Skeletal muscle satellite cell (primary cell): ENCODE data around the gene POLR2F.
"Not testable (repeated sequence)": the region's sequence is repeated elsewhere in the genome, so short reads cannot be mapped to it uniquely, and the experiment has no call there.

ENCODE experiments used
- H3K27me3 ChIP-seq: 2 replicates; pipeline ENCODE4 v1.7.0; 2013; ENCODE audit warnings: low read length; ENCODE audit not compliant: control insufficient read depth, insufficient read depth
- H3K36me3 ChIP-seq: 2 replicates; pipeline ENCODE4 v1.7.0; 2013; ENCODE audit warnings: mild to moderate bottlenecking, control low read depth, low read length; ENCODE audit not compliant: insufficient read depth
- H3K4me1 ChIP-seq: 2 replicates; pipeline ENCODE4 v1.7.0; 2013; ENCODE audit warnings: low read length; ENCODE audit not compliant: control insufficient read depth, insufficient read depth
- H3K4me2 ChIP-seq: 2 replicates; pipeline ENCODE4 v1.7.0; 2013; ENCODE audit warnings: mild to moderate bottlenecking, low read length
- H3K4me3 ChIP-seq: 2 replicates; pipeline ENCODE4 v1.7.0; 2013; ENCODE audit warnings: low read length
- H3K9ac ChIP-seq: 2 replicates; pipeline ENCODE4 v1.7.0; 2013; ENCODE audit warnings: mild to moderate bottlenecking, low read depth, low read length, moderate library complexity
- H3K9me3 ChIP-seq: replicated peaks from 2 replicates; pipeline ENCODE4 v1.7.0; 2013; ENCODE audit warnings: mild to moderate bottlenecking, control low read depth, low read length

Gene POLR2F

DNA sequence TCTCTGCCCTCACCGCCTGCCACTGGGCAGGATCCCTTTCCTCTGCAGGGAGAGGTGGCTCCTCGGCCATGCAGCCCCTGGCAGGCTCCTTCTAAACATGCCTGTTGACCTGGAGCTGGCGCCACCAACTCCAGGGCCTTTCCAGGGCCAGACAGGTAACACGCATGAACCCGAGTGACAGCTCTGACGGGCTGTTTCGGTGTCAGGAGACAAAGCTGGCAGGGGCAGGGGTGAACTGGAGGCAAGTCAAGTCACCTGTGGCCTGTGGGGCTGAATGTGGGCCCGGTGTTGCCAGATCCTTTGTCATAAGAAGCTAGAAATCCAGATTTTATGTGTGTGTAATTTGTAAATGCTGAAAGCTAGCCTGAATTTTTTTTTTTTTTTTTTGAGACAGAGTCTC lies 11.4 kb upstream of the POLR2F start:
- Histone ChIP-seq H3K4me2 (no peak overlapping the region), H3K27me3 (no peaks in the 10 kb centered on the region), H3K4me1 (no peaks in the 10 kb centered on the region), H3K9ac (no peak overlapping the region), H3K9me3 (no peaks in the 10 kb centered on the region), H3K36me3 (peaks cover 38% of the 10 kb centered on the region), H3K4me3 (no peak overlapping the region)

DNA sequence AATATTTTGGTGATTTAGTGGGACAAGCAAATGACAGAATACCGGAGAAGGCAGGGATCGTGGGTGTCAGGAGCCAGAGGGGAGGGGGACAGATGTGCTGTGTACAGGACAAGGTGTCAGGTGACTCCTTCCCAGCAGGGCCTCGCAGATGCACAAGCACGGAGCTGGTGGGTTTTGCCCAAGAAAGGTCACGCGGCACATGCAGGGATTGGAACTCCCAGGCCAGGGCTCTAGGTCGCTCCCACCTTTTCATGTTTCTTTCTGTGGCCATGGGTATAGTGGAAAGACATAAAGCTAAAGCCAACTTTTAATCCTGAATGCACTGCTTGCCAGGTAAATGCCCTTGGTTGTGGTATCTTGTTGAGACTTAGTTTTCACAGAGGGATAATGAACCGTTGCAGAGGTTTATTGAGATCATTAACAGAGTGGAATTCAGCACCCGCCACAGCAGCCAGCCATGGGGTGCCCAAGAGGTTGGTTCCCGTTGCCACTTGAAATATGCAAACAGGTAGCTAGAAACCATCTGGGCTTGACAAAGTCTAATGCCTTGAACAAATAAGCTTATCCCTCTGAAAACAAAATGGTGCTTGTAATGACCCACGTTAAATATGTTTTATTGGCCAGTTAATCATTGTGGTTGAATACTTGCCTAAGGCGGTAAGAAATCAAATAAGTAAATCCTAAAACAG lies 10.2 kb upstream of the POLR2F start:
- Histone ChIP-seq H3K4me1 (no peaks in the 10 kb centered on the region), H3K27me3 (no peaks in the 10 kb centered on the region), H3K36me3 (peaks cover 31% of the 10 kb centered on the region), H3K9ac (no peak overlapping the region), H3K9me3 (no peaks in the 10 kb centered on the region), H3K4me3 (no peak overlapping the region), H3K4me2 (no peak overlapping the region)

DNA sequence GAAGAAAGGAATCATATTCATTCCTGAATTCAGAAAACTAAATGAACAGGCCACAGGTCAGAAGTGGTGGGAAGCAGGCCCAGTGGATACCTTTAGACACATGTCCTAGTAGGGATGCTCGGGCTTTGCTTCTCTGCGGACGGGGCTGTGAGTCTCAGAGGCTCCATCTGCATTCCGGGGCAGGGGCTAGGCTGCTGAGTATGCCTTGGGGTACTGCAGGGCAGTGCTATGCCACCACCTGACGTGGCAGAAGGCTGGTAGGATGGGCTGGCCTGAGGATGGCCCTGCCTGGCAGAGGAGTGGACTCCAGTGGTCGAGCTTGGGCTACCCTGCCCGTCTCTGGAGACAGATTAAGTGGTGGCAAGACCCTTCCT lies 9.7 kb upstream of the POLR2F start:
- Histone ChIP-seq H3K4me3 (no peak overlapping the region), H3K27me3 (no peaks in the 10 kb centered on the region), H3K9me3 (no peaks in the 10 kb centered on the region), H3K4me1 (no peaks in the 10 kb centered on the region), H3K36me3 (peaks cover 31% of the 10 kb centered on the region), H3K9ac (no peak overlapping the region), H3K4me2 (no peak overlapping the region)

DNA sequence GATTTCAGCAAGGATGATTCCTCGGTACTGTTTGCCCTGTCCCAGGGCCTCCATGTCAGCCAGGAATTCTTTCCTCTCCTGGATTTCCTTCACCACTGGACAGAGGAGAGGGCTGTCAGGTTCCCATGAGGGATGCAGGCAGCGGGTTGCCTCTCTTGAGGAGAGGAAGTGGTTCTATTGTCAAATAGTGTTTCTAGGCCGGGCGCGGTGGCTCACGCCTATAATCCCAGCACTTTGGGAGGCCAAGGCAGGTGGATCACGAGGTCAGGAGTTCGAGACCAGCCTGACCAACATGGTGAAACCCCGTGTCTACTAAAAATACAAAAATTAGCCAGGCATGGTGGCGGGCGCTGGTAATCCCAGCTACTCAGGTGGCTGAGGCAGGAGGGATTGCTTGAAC lies 9.1 kb upstream of the POLR2F start:
- not testable (repeated sequence) for H3K4me1 ChIP-seq, H3K9me3 ChIP-seq, H3K9ac ChIP-seq, H3K27me3 ChIP-seq, H3K4me2 ChIP-seq, H3K4me3 ChIP-seq
- H3K36me3 ChIP-seq = peaks cover 31% of the 10 kb centered on the region

DNA sequence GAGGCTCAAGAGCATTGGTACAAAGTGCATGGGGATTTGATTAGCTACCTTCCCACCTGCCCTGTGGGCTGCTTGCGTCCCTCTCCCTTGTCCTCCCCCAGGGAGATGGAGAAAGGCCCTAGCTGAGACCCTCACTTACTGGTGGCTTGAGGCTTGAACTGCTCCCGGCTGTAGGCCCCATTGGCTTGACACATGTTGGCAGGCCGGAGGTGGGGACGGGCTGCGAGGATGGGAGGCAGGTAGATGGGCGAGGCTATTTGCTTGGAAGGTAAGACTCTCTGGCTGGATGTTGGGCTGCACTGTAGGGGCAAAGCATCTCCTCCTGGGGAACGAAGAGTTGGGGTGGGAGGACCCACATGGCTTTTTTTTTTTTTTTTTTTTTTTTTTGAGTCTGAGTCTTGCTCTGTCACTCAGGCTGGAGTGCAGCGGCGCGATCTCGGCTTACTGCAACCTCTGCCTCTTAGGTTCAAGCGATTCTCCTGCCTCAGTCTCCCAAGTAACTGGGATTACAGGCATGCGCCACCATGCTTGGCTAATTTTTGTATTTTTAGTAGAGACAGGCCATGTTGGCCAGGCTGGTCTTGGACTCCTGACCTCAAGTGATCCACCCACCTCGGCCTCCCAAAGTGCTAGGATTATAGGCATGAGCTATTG lies 6.2 kb upstream of the POLR2F start:
- H3K4me1 ChIP-seq, H3K4me2 ChIP-seq, H3K9ac ChIP-seq, H3K27me3 ChIP-seq, H3K4me3 ChIP-seq, H3K9me3 ChIP-seq: not testable (repeated sequence)
- peaks cover 13% of the 10 kb centered on the region for H3K36me3 ChIP-seq

DNA sequence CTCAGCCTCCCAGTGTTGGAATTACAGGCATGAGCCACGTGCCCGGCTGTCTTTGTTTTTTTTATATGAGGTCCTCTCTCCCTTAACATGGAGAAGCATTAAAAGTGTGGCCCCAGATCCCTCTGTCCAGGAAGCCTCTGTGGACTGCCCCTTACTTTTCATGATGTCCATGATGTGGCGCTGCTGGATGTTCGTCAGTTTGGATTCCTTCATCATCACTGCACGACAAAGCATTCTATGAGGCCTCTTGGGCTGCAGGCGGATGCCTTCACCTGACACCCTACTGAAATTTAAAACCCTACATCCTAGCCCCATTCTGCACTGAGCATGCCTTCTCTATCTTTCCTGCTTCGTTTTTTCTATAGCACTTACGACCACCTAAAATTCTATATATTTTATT lies 2.2 kb upstream of the POLR2F start:
- no peaks in the 10 kb centered on the region for H3K36me3 ChIP-seq
- H3K9ac ChIP-seq = no peak overlapping the region
- H3K4me1 ChIP-seq = peaks cover 15% of the 10 kb centered on the region
- no peaks in the 10 kb centered on the region for H3K27me3 ChIP-seq
- no peak overlapping the region for H3K4me3 ChIP-seq
- H3K4me2 ChIP-seq = no peak overlapping the region
- no peaks in the 10 kb centered on the region for H3K9me3 ChIP-seq

DNA sequence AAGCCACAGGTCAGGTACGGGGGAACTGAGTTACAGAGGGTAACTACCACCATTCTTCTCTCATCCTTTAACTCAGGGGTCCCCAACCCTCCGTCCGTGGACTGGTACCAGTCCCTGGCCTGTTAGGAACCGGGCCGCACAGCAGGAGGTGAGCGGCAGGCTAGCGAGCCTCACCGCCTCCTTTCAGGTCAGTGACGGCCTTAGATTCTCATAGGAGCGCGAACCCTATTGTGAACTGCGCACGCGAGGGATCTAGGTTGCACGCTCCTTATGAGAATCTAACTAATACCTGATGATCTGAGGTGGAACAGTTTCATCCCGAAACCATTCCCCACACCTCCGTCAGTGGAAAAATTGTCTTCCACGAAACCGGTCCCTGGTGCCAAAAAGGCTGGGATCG lies 870 bp upstream of the POLR2F start:
- Histone ChIP-seq H3K36me3 (peaks cover 12% of the 10 kb centered on the region), H3K4me2 (peak overlapping the region; percentile 99), H3K9ac (peak overlapping the region; percentile 96), H3K4me1 (peaks cover 15% of the 10 kb centered on the region), H3K4me3 (peak overlapping the region; percentile 97)
- H3K27me3 ChIP-seq, H3K9me3 ChIP-seq: not testable (repeated sequence)

DNA sequence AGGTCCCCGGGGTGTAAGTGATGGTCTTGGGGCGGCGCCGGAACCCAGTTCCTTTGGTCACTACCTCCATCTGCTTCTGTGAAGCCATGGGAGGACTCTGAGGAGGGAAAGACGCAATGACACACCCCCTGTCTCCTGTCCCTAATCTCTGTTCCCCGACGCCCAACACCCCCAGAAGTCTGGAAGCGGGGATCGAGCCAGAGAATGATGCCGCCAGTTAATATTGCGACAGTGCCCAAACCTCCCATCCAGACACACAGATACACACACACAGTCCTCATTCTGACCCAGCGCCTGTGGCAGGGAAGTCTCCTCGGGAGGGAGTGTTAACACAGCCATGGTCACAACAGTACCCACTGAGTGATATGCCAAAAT lies 450 bp upstream of the POLR2F start:
- peak overlapping the region; percentile 99 for H3K4me2 ChIP-seq
- H3K4me1 ChIP-seq = peaks cover 15% of the 10 kb centered on the region
- H3K36me3 ChIP-seq = peaks cover 15% of the 10 kb centered on the region
- no peaks in the 10 kb centered on the region for H3K27me3 ChIP-seq
- H3K9me3 ChIP-seq = no peaks in the 10 kb centered on the region
- peak overlapping the region; percentile 96 for H3K9ac ChIP-seq
- H3K4me3 ChIP-seq = peak overlapping the region; percentile 97

DNA sequence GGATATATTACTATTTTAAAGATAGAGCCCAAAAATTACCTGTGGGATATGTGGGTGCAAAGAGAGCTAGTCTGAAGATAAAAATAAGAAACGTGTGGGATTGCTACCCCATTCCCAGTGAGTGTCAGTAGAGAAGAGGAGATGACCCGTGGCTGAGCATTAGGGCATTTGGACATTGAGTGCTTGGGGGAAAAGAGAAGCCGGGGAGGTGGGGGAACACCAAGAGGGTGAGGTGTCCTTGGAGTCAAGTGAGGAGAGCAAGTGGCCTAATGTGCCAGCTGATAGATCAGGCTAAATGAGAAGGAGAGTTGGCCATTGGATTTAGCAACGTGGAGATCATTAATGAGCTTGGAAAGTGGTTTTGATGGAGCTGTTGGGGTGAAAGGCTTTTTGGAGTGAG lies 1.2 kb downstream of the POLR2F start:
- H3K27me3 ChIP-seq = no peaks in the 10 kb centered on the region
- peaks cover 15% of the 10 kb centered on the region for H3K4me1 ChIP-seq
- H3K36me3 ChIP-seq = peaks cover 29% of the 10 kb centered on the region
- H3K9me3 ChIP-seq = no peaks in the 10 kb centered on the region
- H3K4me3 ChIP-seq = peak overlapping the region; percentile 97
- H3K4me2 ChIP-seq = peak overlapping the region; percentile 99
- peak overlapping the region; percentile 96 for H3K9ac ChIP-seq

DNA sequence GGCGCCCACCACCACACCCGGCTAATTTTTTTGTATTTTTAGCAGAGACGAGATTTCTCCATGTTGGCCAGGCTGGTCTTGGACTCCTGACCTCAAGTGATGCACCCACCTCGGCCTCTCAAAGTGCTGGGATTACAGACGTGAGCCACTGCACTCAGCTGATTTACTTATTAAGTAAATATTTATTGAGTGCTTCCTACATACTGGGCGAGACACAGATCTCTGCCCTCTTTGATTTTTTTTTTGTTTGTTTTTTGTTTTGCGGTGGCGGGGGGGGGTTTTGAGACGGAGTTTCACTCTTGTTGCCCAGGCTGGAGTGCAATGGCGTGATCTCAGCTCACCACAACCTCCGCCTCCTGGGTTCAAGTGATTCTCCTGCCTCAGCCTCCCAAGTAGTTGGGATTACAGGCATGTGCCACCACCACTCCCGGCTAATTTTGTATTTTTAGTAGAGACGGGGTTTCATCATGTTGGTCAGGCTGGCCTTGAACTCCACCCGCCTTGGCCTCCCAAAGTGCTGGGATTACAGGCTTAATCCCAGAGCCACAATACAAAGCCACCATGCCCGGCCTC lies 2.4 kb downstream of the POLR2F start:
- H3K36me3 ChIP-seq = peaks cover 32% of the 10 kb centered on the region

DNA sequence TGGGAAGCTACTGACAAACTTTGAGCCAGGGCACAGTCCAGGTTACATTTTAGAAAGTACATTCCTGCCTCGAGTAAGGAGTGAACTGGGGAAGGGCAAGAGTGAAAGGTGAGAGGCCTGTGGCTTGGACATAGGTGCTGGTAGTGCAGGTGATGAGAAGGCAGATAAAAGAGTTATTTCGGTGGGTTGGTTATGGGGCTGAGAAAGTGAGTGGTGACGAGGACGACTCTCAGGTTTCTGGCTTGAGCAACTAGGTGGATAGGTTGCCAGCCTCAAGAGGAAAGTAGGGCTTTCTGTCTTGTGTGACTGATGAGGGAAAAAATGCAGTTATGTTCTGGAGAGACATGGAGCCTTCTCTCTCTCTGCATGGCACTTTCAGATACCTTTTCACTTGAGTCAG lies 3.7 kb downstream of the POLR2F start:
- no peak overlapping the region for H3K4me3 ChIP-seq
- peaks cover 15% of the 10 kb centered on the region for H3K4me1 ChIP-seq
- peaks cover 45% of the 10 kb centered on the region for H3K36me3 ChIP-seq
- no peak overlapping the region for H3K4me2 ChIP-seq
- no peaks in the 10 kb centered on the region for H3K9me3 ChIP-seq
- no peaks in the 10 kb centered on the region for H3K27me3 ChIP-seq
- H3K9ac ChIP-seq = no peak overlapping the region

More for the DNA sequence above, 2.4 kb downstream of the POLR2F start:
- H3K9ac ChIP-seq, H3K4me2 ChIP-seq, H3K4me3 ChIP-seq, H3K9me3 ChIP-seq, H3K27me3 ChIP-seq: not testable (repeated sequence)
- peaks cover 15% of the 10 kb centered on the region for H3K4me1 ChIP-seq
